HEK293 (cell line): ENCODE measurements around the gene ZRANB1.

Source experiments
- CTCF ChIA-PET: fragments of 350-600 bp; formaldehyde crosslinking; extraction: SDS; loops from one replicate; lab custom pipeline; 2021; ENCODE audit warnings: antibody characterized with exemption; lab: Yijun Ruan, JAX
- POLR2A ChIA-PET: fragments of 300-600 bp; formaldehyde crosslinking; extraction: SDS; loops from one replicate; lab custom pipeline; 2020; ENCODE audit warnings: antibody characterized with exemption, inconsistent platforms; lab: Yijun Ruan, JAX
- H3K27ac ChIP-seq: fragments of 200-500 bp; sonication (Bioruptor generic); 2 replicates; pipeline ENCODE4 v1.5.1; 2014; ENCODE audit warnings: low read depth, low read length, control low read depth, inconsistent platforms; ENCODE audit errors: extremely low read depth
- H3K36me3 ChIP-seq, 2 experiments: fragments of 200-500 bp in 1 of 2; sonication (Bioruptor generic) in 1 of 2; 1 replicate in 1 of 2; 2 replicates in 1 of 2; pipeline ENCODE4 v1.5.1; 2014 to 2017; ENCODE audit warnings: inconsistent platforms in 2 of 2, low read length in 2 of 2; ENCODE audit not compliant: control insufficient read depth in 2 of 2, insufficient read depth in 1 of 2
- H3K4me1 ChIP-seq: fragments of 200-500 bp; sonication (Bioruptor generic); 2 replicates; pipeline ENCODE4 v1.5.1; 2014; ENCODE audit warnings: mild to moderate bottlenecking, low read length, inconsistent platforms; ENCODE audit not compliant: control insufficient read depth, insufficient read depth
- H3K4me3 ChIP-seq: 2 replicates; pipeline ENCODE4 v1.5.1; 2011; ENCODE audit warnings: low read depth, mild to moderate bottlenecking, control low read depth, low read length, moderate library complexity
- H3K9me3 ChIP-seq: fragments of 200-500 bp; sonication (Bioruptor generic); 2 replicates; pipeline ENCODE4 v1.5.1; 2014; ENCODE audit warnings: low read depth, low read length, inconsistent platforms; ENCODE audit not compliant: control insufficient read depth, insufficient read depth
- KLF1 ChIP-seq: fragments of 450-650 bp; formaldehyde crosslinking; IDR thresholded peaks from 2 replicates; pipeline ENCODE4 v1.5.1; 2016; ENCODE audit warnings: missing biosample characterization, missing genetic modification characterization
- KLF16 ChIP-seq: fragments of 450-650 bp; formaldehyde crosslinking; IDR thresholded peaks from 2 replicates; pipeline ENCODE4 v1.5.1; 2017; ENCODE audit warnings: missing biosample characterization, missing genetic modification characterization
- MZF1 ChIP-seq: fragments of 450-650 bp; formaldehyde crosslinking; IDR thresholded peaks from 2 replicates; pipeline ENCODE4 v1.5.1; 2017; ENCODE audit warnings: missing biosample characterization, missing genetic modification characterization, borderline replicate concordance
- OVOL3 ChIP-seq: fragments of 450-650 bp; formaldehyde crosslinking; IDR thresholded peaks from 2 replicates; pipeline ENCODE4 v1.5.1; 2016; ENCODE audit warnings: missing biosample characterization, missing genetic modification characterization
- PRDM1 ChIP-seq: fragments of 450-650 bp; formaldehyde crosslinking; IDR thresholded peaks from 2 replicates; pipeline ENCODE4; 2016; ENCODE audit warnings: missing biosample characterization, missing genetic modification characterization
- ZBTB48 ChIP-seq: fragments of 450-650 bp; formaldehyde crosslinking; IDR thresholded peaks from 2 replicates; pipeline ENCODE4 v1.5.1; 2016; ENCODE audit warnings: missing biosample characterization, missing genetic modification characterization
- ZNF175 ChIP-seq: fragments of 450-650 bp; formaldehyde crosslinking; IDR thresholded peaks from 2 replicates; pipeline ENCODE4 v1.5.1; 2016; ENCODE audit warnings: missing biosample characterization, missing genetic modification characterization
- ZNF292 ChIP-seq: fragments of 450-650 bp; formaldehyde crosslinking; IDR thresholded peaks from 2 replicates; pipeline ENCODE4 v1.5.1; 2016; ENCODE audit warnings: low read depth, missing biosample characterization, missing genetic modification characterization, borderline replicate concordance
- ZNF660 ChIP-seq: fragments of 450-650 bp; IDR thresholded peaks from 2 replicates; pipeline ENCODE4 v1.5.1; 2018; ENCODE audit warnings: missing biosample characterization, mild to moderate bottlenecking, missing genetic modification characterization
- ZNF664 ChIP-seq: fragments of 450-650 bp; formaldehyde crosslinking; IDR thresholded peaks from 2 replicates; pipeline ENCODE4 v1.5.1; 2016; ENCODE audit warnings: missing biosample characterization, missing genetic modification characterization
- ZNF777 ChIP-seq: fragments of 450-650 bp; formaldehyde crosslinking; IDR thresholded peaks from 2 replicates; pipeline ENCODE4 v1.5.1; 2017; ENCODE audit warnings: missing biosample characterization, missing genetic modification characterization, borderline replicate concordance
- ZXDB ChIP-seq: fragments of 450-650 bp; formaldehyde crosslinking; IDR thresholded peaks from 2 replicates; pipeline ENCODE4 v1.5.1; 2016; ENCODE audit warnings: missing biosample characterization, missing genetic modification characterization
- TF ChIP-seq, protein P1 (sequence below): fragments of 450-650 bp; formaldehyde crosslinking; IDR thresholded peaks from 2 replicates; pipeline ENCODE4 v1.5.1; 2016; ENCODE audit warnings: missing biosample characterization, missing genetic modification characterization
- TF ChIP-seq, protein P2 (sequence below): fragments of 450-650 bp; formaldehyde crosslinking; IDR thresholded peaks from 2 replicates; pipeline ENCODE4 v1.5.0; 2017; ENCODE audit warnings: missing biosample characterization, missing genetic modification characterization, borderline replicate concordance

The ZRANB1 gene

DNA sequence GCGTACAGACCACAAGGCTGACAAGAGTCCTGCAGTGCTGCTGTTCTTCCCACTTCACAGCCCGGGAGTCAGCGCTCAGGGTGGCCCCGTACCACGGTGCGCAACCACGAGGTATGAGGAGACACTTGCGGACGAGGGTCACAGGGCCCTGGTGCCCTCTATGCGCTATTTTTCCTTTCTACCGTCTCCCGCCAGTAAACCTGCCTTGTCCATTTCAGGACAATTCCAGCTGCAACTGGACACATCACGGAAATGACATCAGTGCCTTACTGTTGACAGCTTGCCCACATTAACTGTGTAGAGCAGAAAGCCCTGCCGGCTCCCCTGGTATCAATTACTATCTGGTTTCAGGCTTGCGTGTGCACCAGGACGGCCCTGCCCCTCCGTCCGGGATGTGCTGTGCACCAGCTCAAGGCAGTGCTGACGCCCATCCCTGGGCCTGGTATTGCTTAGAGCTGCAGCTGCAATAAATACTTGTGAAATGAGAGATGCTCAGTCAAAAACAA lies 65.1 kb downstream of the ZRANB1 start:
- Histone ChIP-seq H3K27ac (no peak overlapping the region), H3K36me3 (peaks cover 0 to 47% of the 10 kb centered on the region in 2 experiments; a peak in 1 of 3 replicates), H3K4me3 (no peak overlapping the region), H3K9me3 (no peaks in the 10 kb centered on the region), H3K4me1 (no peaks in the 10 kb centered on the region)
- CTCF ChIA-PET = interaction anchor here (0.6 to 0.7 kb wide), 2 partner anchors 225 to 379 kb away, joined by 3 read pairs; no protein-coding TSS in a partner anchor
- POLR2A ChIA-PET = no interaction called here
- no peak for TF ChIP-seq ZNF292 (tag by site-specific recombination)
- no peak for TF ChIP-seq ZXDB (tag by site-specific recombination)
- no peak for TF ChIP-seq KLF16
- TF ChIP-seq ZNF777 (tag by site-specific recombination) = no peak

DNA sequence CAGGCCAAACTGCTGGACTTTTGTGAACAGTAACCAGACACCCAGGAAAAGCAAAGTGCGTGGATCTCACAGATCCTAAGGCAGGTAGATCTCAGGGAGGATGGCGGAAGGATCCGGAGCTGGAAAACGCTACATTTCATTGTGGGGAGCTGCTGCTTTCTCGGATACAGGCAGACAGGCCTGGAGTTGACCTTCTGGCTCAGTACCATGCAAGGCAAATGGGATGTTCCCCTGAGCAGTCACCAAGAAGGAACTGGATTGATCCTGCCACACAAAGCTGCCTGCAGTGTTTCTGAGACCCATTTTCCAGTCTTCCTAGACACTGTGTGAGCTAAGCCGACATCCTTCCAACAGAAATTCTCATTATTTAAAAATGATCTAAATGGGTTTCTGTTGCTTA lies 65.5 kb downstream of the ZRANB1 start:
- Histone ChIP-seq H3K4me3 (no peak overlapping the region), H3K4me1 (no peaks in the 10 kb centered on the region), H3K27ac (no peak overlapping the region), H3K36me3 (peaks cover 0 to 47% of the 10 kb centered on the region in 2 experiments; a peak in 1 of 3 replicates), H3K9me3 (no peaks in the 10 kb centered on the region)
- ChIA-PET CTCF (interaction anchor here (0.6 to 0.7 kb wide), 2 partner anchors 224 to 379 kb away, joined by 3 read pairs; no protein-coding TSS in a partner anchor), POLR2A (no interaction called here)
- TF ChIP-seq ZBTB48 (tag by site-specific recombination) (no peak), PRDM1 (tag by site-specific recombination) (no peak)
- TF ChIP-seq, protein P1, sequence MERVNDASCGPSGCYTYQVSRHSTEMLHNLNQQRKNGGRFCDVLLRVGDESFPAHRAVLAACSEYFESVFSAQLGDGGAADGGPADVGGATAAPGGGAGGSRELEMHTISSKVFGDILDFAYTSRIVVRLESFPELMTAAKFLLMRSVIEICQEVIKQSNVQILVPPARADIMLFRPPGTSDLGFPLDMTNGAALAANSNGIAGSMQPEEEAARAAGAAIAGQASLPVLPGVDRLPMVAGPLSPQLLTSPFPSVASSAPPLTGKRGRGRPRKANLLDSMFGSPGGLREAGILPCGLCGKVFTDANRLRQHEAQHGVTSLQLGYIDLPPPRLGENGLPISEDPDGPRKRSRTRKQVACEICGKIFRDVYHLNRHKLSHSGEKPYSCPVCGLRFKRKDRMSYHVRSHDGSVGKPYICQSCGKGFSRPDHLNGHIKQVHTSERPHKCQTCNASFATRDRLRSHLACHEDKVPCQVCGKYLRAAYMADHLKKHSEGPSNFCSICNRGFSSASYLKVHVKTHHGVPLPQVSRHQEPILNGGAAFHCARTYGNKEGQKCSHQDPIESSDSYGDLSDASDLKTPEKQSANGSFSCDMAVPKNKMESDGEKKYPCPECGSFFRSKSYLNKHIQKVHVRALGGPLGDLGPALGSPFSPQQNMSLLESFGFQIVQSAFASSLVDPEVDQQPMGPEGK (tag by site-specific recombination) = no peak
- TF ChIP-seq, protein P2, sequence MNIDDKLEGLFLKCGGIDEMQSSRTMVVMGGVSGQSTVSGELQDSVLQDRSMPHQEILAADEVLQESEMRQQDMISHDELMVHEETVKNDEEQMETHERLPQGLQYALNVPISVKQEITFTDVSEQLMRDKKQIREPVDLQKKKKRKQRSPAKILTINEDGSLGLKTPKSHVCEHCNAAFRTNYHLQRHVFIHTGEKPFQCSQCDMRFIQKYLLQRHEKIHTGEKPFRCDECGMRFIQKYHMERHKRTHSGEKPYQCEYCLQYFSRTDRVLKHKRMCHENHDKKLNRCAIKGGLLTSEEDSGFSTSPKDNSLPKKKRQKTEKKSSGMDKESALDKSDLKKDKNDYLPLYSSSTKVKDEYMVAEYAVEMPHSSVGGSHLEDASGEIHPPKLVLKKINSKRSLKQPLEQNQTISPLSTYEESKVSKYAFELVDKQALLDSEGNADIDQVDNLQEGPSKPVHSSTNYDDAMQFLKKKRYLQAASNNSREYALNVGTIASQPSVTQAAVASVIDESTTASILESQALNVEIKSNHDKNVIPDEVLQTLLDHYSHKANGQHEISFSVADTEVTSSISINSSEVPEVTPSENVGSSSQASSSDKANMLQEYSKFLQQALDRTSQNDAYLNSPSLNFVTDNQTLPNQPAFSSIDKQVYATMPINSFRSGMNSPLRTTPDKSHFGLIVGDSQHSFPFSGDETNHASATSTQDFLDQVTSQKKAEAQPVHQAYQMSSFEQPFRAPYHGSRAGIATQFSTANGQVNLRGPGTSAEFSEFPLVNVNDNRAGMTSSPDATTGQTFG = no peak

DNA sequence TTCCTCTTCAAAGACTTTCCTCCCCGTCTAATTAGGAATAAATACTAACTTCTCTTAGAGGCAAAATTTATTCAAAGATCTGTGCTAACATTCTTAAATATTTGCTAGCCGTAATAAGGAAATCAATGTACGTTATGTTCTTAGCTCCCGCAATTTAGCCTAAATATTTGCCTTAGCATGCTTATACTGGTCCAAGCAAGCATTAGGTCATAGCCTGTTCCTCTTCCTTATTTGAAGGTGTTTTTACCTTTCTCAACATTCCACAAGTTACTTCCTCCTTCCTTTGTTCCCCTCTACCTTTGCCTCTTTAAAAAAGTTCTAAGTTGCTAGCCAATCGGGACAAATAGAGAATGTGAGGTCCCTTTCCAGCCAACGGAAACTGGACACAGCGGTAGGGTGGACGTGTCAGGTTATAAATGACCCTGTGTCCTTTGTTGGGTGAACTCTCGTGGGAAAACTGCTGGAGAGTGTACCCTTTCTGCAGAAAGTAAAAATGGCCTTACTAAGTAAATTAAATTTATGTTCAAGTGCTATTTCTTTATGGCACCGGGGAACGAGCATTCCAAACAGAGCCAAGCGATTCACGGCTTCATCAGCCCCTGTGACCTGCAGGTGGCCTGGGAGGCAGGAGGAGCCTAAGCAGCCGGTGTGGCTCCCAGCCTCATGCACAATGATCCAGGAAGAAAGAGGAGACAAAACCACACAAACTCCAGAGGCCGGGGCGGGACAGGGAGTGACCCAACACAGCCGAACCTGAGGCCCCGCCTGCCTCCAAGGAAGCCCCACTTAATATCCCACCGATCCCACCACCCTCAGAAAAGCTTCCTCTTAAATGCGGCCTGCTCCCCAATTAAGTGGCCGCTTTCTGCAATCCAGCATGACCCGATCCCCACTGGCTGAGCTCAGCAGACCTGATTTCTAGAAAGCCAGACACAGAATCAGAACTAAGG lies 67.0 kb downstream of the ZRANB1 start:
- H3K4me1 ChIP-seq = no peaks in the 10 kb centered on the region
- TF ChIP-seq MZF1 (peak; percentile 75; the same call in 1 of the 2 replicates), KLF1 (0 out of 2 replicates have a peak, but pooled peaks have one; percentile 27), OVOL3 (tag by site-specific recombination) (no peak), ZNF660 (tag by site-specific recombination) (no peak), ZNF664 (no peak), ZNF175 (tag by site-specific recombination) (no peak)
- H3K27ac ChIP-seq = no peak overlapping the region
- H3K4me3 ChIP-seq = no peak overlapping the region
- ChIA-PET POLR2A (no interaction called here), CTCF (interaction anchor here (0.6 to 1.2 kb wide), 3 partner anchors 17 to 1791 kb away, joined by 3 read pairs; no protein-coding TSS in a partner anchor)
- no peaks in the 10 kb centered on the region for H3K9me3 ChIP-seq
- peaks cover 0 to 41% of the 10 kb centered on the region in 2 experiments; a peak in 2 of 3 replicates for H3K36me3 ChIP-seq
